K562 (cell line): Measurements from ENCODE around the gene SLC49A3. TPM values are rescaled to one million over a fixed set of nuclear protein-coding genes. Genes with fewer than 3 reads are reported as not detected.

Experiments
- ATAC-seq: fragments of 200-7000 bp; cut with Tn5 transposase; 3 replicates; pipeline ENCODE4 v1.9.1; 2020; ENCODE audit warnings: moderate library complexity
- BruUV-seq: library from RNA; stranded (reverse); fragments of 400-500 nt; replicated peaks from 2 replicates; lab custom pipeline; 2021; lab: Mats Ljungman, UMichigan
- CTCF ChIA-PET: fragments of 300-600 bp; formaldehyde crosslinking; extraction: SDS; loops from one replicate; lab custom pipeline; 2021; ENCODE audit warnings: low intra/inter-chr PET ratio; lab: Yijun Ruan, JAX
- POLR2A ChIA-PET: fragments of 300-600, 350-650 bp; sonication (Branson Sonifier 250); formaldehyde crosslinking; extraction: SDS; loops from one replicate; lab custom pipeline; 2021; ENCODE audit warnings: antibody characterized with exemption, inconsistent platforms; lab: Yijun Ruan, JAX
- DNase-seq, 4 experiments: peaks; one replicate each; pipeline versions ENCODE4 v3.0.0 to v3.0.0-alpha.2; 2011 to 2018; ENCODE audit warnings: low spot score in 3 of 4, mixed read lengths in 3 of 4; ENCODE audit errors: extremely low read depth in 1 of 4
- FAIRE-seq: peaks from 2 replicates; lab custom pipeline; 2011; peaks lifted over from hg19 to GRCh38; lab: Jason Lieb, UNC
- H2AFZ ChIP-seq: 2 replicates; pipeline ENCODE4 v1.6.0; 2011; ENCODE audit warnings: low read depth, low read length, control low read depth, inconsistent platforms
- H3K27ac ChIP-seq: fragments of 200-600 bp; 3 replicates; pipeline ENCODE4 v1.8.0; 2011; ENCODE audit warnings: low read depth, mild to moderate bottlenecking, control low read depth, inconsistent platforms, low read length, moderate library complexity, mixed read lengths; ENCODE audit errors: extremely low read depth
- H3K27me3 ChIP-seq, 2 experiments: fragments of 300-600 bp in 1 of 2; 2 replicates in 1 of 2; 3 replicates in 1 of 2; pipeline versions ENCODE4 v1.6.0 to v1.8.0; 2011; ENCODE audit warnings: inconsistent platforms in 2 of 2, low read length in 2 of 2, mild to moderate bottlenecking in 1 of 2, mixed read lengths in 1 of 2, moderate library complexity in 1 of 2; ENCODE audit not compliant: control insufficient read depth in 2 of 2, insufficient read depth in 2 of 2
- H3K36me3 ChIP-seq: fragments of 300-600 bp; 3 replicates; pipeline ENCODE4 v1.8.0; 2011; ENCODE audit warnings: mild to moderate bottlenecking, low read length, inconsistent platforms; ENCODE audit not compliant: control insufficient read depth, insufficient read depth
- H3K4me1 ChIP-seq, 2 experiments: fragments of 200-600 bp in 1 of 2; replicated peaks in 1 of 2; 2 replicates in 1 of 2; 3 replicates in 1 of 2; pipeline versions ENCODE4 v1.5.1 to v1.8.0; 2011; ENCODE audit warnings: inconsistent platforms in 2 of 2, low read length in 2 of 2, mild to moderate bottlenecking in 1 of 2, mixed read lengths in 1 of 2, moderate library complexity in 1 of 2; ENCODE audit not compliant: control insufficient read depth in 2 of 2, insufficient read depth in 2 of 2
- H3K4me2 ChIP-seq: 2 replicates; pipeline ENCODE4 v1.6.1; 2011; ENCODE audit warnings: low read length, control low read depth, inconsistent platforms, mixed read lengths; ENCODE audit not compliant: insufficient read depth
- H3K4me3 ChIP-seq: fragments of 200-600 bp; sonication (generic), shearing (Covaris generic); 2 replicates; pipeline ENCODE4 v1.5.1; 2016; ENCODE audit warnings: control low read depth, inconsistent platforms
- H3K79me2 ChIP-seq: fragments of 200-600 bp; 3 replicates; pipeline ENCODE4 v1.8.0; 2011; ENCODE audit warnings: low read length, inconsistent platforms; ENCODE audit not compliant: control insufficient read depth, insufficient read depth
- H3K9ac ChIP-seq, 2 experiments: 2 replicates each; pipeline versions ENCODE4 v1.6.0 to v1.6.1; 2011; ENCODE audit warnings: low read depth in 2 of 2, low read length in 2 of 2, control low read depth in 1 of 2, inconsistent platforms in 1 of 2, mild to moderate bottlenecking in 1 of 2, mixed read lengths in 1 of 2; ENCODE audit not compliant: insufficient read depth in 1 of 2
- H3K9me1 ChIP-seq: one replicate; pipeline ENCODE4 v1.6.0; 2011; ENCODE audit warnings: inconsistent platforms, mild to moderate bottlenecking, low read length, moderate library complexity; ENCODE audit not compliant: control insufficient read depth, insufficient read depth
- H3K9me3 ChIP-seq: replicated peaks from 2 replicates; pipeline ENCODE4 v1.5.1; 2011; ENCODE audit warnings: low read depth, low read length, inconsistent platforms; ENCODE audit not compliant: control insufficient read depth, insufficient read depth
- H4K20me1 ChIP-seq: replicated peaks from 2 replicates; pipeline ENCODE4 v1.6.1; 2011; ENCODE audit warnings: low read length, inconsistent platforms, mixed read lengths; ENCODE audit not compliant: control insufficient read depth, insufficient read depth
- FOXJ2 ChIP-seq: fragments of 200-800 bp; sonication (Bioruptor generic); IDR thresholded peaks from 2 replicates; pipeline ENCODE4 v1.6.1; 2016; ENCODE audit warnings: missing genetic modification characterization, missing compliant biosample characterization
- KDM2B ChIP-seq: fragments of 250-450 bp; sonication (Bioruptor Pico); IDR thresholded peaks from 2 replicates; pipeline ENCODE4 v1.8.0; 2021; ENCODE audit warnings: mild to moderate bottlenecking, moderate library complexity
- ZNF124 ChIP-seq: sonication (generic); formaldehyde crosslinking; IDR thresholded peaks from 2 replicates; pipeline ENCODE4 v1.8.1; 2022; ENCODE audit warnings: missing genetic modification reagents
- ZNF780A ChIP-seq: fragments of 250-450 bp; sonication (Bioruptor Pico); IDR thresholded peaks from 2 replicates; pipeline ENCODE4 v1.5.0; 2021; ENCODE audit warnings: mild to moderate bottlenecking
- WGBS: fragments of 100-300 bp; shearing (Covaris generic); methylation state at CpG from one replicate; pipeline ENCODE4 v1.1.6; 2016; ENCODE audit warnings: low coverage, mixed read lengths; ENCODE audit not compliant: insufficient coverage; ENCODE audit errors: missing lambda C conversion rate; 5-methylcytosine and 5-hydroxymethylcytosine counted together
- in situ Hi-C: fragments of 300-500 bp; cut with MboI; formaldehyde crosslinking; loops from 4 replicates; pipeline ENCODE4 v1.15.0; 2018; ENCODE audit warnings: inconsistent platforms, mixed read lengths
- intact Hi-C: fragments of 100-400 bp; cut with micrococcal nuclease; formaldehyde crosslinking; loops from 2 replicates; pipeline ENCODE4 v1.14.2; 2022
- polyA plus RNA-seq, 8 experiments: library from polyadenylated mRNA; depleted of rRNA in 4 of 8; stranded (reverse) in 5 of 8; unstranded in 3 of 8; fragments of >200 nt; fragmentation: Nextera tagmentation in 2 of 8; fragmentation: Illumina TruSeq in 1 of 8; extraction: Ambion mirVana in 2 of 8; extraction: Trizol in 1 of 8; gene quantifications; 2 replicates each; pipeline versions ENCODE4 v1.2.1 to v1.2.3, GENCODE V29; 2011 to 2014; ENCODE audit warnings: inconsistent platforms in 1 of 8, missing spikeins in 1 of 8
- total RNA-seq, 7 experiments: library from RNA; depleted of rRNA in 6 of 7; stranded (reverse); fragments of >200 nt in 6 of 7; fragmentation: Illumina TruSeq in 2 of 7; extraction: Trizol in 2 of 7; gene quantifications; 2 replicates each; pipeline versions ENCODE4 v1.2.1 to v1.2.3, GENCODE V29; 2011 to 2021; ENCODE audit warnings: low replicate concordance in 1 of 7

SLC49A3 gene
- total and polyA plus RNA-seq, 9 of the 15 experiments (the other 6 are each of a cell fraction or from before 2014, with no cell fraction given): 0.24 to 0.41 TPM; not detected in 7

DNA sequence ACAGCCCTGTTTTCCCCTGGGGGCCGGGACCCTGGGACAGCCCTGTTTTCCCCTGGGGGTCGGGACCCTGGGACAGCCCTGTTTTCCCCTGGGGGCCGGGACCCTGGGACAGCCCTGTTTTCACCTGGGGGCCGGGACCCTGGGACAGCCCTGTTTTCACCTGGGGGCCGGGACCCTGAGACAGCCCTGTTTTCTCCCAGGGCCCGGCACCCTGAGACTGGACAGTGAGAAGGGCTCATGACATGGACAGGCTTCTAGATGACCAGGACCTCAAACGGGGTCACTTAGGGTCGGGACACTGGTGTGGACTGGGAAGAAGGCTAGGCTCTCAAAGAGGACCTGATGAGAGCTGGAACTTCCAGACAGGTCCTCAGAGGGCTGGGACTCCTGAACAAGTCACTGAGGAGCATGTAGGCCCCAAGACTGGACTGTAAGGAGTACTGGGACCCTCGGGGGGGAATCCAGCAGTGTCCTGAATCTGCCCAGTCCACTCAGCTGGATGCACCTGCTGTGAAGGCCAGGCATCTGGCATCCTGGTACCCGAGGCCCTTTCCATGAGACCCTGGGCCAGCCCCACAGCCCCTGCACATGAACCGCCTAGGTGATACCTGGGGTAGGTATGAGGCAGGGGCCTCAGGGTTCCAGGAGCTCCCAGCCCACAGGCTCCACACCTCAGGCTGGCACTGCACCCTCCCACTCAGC lies 19.1 kb upstream of the SLC49A3 start:
- WGBS: 59% methylated on average over 6 of the region's 11 CpGs
- intact Hi-C loops (no loop called here), in situ Hi-C loops (no loop called here)
- H3K9ac ChIP-seq: peak overlapping the region in 1 of 2 experiments; percentile 73; a peak in 2 of 4 replicates
- peaks cover 4% of the 10 kb centered on the region for H3K9me1 ChIP-seq
- no peak overlapping the region for H3K4me3 ChIP-seq
- no peaks in the 10 kb centered on the region for H3K9me3 ChIP-seq
- no peak overlapping the region for H2AFZ ChIP-seq
- H3K4me1 ChIP-seq: peaks cover 11 to 61% of the 10 kb centered on the region in 2 experiments; a peak in 4 of 5 replicates
- ATAC-seq: no peak
- FAIRE-seq: no peak
- CTCF ChIA-PET: no interaction called here
- no peaks in the 10 kb centered on the region for H4K20me1 ChIP-seq
- H3K4me2 ChIP-seq: no peak overlapping the region
- DNase-seq: no peak
- BruUV-seq: no TSS peak
- peaks cover 65% of the 10 kb centered on the region for H3K79me2 ChIP-seq
- H3K27ac ChIP-seq: no peak overlapping the region
- POLR2A ChIA-PET: no interaction called here
- no peak for TF ChIP-seq ZNF124 (CRISPR knock-in tag)
- TF ChIP-seq FOXJ2 (tag): no peak
- TF ChIP-seq KDM2B (CRISPR knock-in tag): no peak
- no peak for TF ChIP-seq ZNF780A (CRISPR knock-in tag)
- no peaks in the 10 kb centered on the region for H3K27me3 ChIP-seq
- peaks cover 19% of the 10 kb centered on the region; the same call in 2 of the 3 replicates for H3K36me3 ChIP-seq
